CD4-positive, alpha-beta T cell (primary cell): ENCODE data around the gene APLN. TPM values are rescaled to one million over a fixed set of nuclear protein-coding genes. Genes with fewer than 3 reads are reported as not detected.

Experiments
- ATAC-seq: fragments of 200-7000 bp; cut with Tn5 transposase; one replicate; pipeline ENCODE4 v1.10.0; 2022; ENCODE audit warnings: mild to moderate bottlenecking; ENCODE audit not compliant: poor library complexity
- CTCF ChIA-PET: fragments of 350-600 bp; sonication (Branson Sonifier 250); formaldehyde crosslinking; loops from one replicate; lab custom pipeline; 2021; ENCODE audit warnings: antibody characterized with exemption, inconsistent platforms; lab: Charles Lee
- POLR2A ChIA-PET: fragments of 350-600 bp; sonication (Branson Sonifier 250); formaldehyde crosslinking; loops from one replicate; lab custom pipeline; 2021; ENCODE audit warnings: antibody characterized with exemption, inconsistent platforms; lab: Charles Lee
- DNase-seq, 14 experiments: peaks; one replicate each; pipeline ENCODE4 v3.0.0-alpha.2; 2013 to 2020; ENCODE audit warnings: mixed read lengths in 2 of 14
- H3K27ac ChIP-seq, 2 donors: one replicate each; pipeline versions ENCODE4 v1.5.1 to v1.7.0; 2013; ENCODE audit warnings: low read length in 2 of 2, low read depth in 1 of 2, mild to moderate bottlenecking in 1 of 2
- H3K27me3 ChIP-seq, 2 experiments: 1 replicate in 1 of 2; 2 replicates in 1 of 2; pipeline versions ENCODE4 v1.6.1 to v1.7.0; 2013; ENCODE audit warnings: low read length in 2 of 2, control low read depth in 1 of 2, mild to moderate bottlenecking in 1 of 2, moderate library complexity in 1 of 2; ENCODE audit not compliant: insufficient read depth in 2 of 2, control insufficient read depth in 1 of 2
- H3K36me3 ChIP-seq: one replicate; pipeline ENCODE4 v1.6.1; 2013; ENCODE audit warnings: low read length, control low read depth; ENCODE audit not compliant: insufficient read depth
- H3K4me1 ChIP-seq: one replicate; pipeline ENCODE4 v1.6.1; 2013; ENCODE audit warnings: low read length, control low read depth; ENCODE audit not compliant: insufficient read depth
- H3K4me3 ChIP-seq: one replicate; pipeline ENCODE4 v1.5.1; 2013; ENCODE audit warnings: mild to moderate bottlenecking, low read length, moderate library complexity
- H3K9me3 ChIP-seq, 2 experiments: 1 replicate in 1 of 2; 2 replicates in 1 of 2; pipeline versions ENCODE4 v1.6.1 to v1.7.0; 2013; ENCODE audit warnings: low read length in 2 of 2, mild to moderate bottlenecking in 2 of 2, control low read depth in 1 of 2, moderate library complexity in 1 of 2; ENCODE audit not compliant: control insufficient read depth in 1 of 2, insufficient read depth in 1 of 2
- H3K27ac Mint-ChIP-seq: one replicate; pipeline ENCODE4 v1.8.0; 2020; ENCODE audit warnings: mixed read lengths
- H3K27me3 Mint-ChIP-seq: one replicate; pipeline ENCODE4 v1.8.0; 2021; ENCODE audit warnings: mixed read lengths
- H3K36me3 Mint-ChIP-seq: one replicate; pipeline ENCODE4 v1.8.0; 2021; ENCODE audit warnings: low read depth, mixed read lengths
- H3K4me1 Mint-ChIP-seq: one replicate; pipeline ENCODE4 v1.8.0; 2021; ENCODE audit warnings: low read depth, mixed read lengths
- H3K4me3 Mint-ChIP-seq: one replicate; pipeline ENCODE4 v1.8.0; 2020; ENCODE audit warnings: mild to moderate bottlenecking, mixed read lengths
- H3K9me3 Mint-ChIP-seq: one replicate; pipeline ENCODE4 v1.8.0; 2020; ENCODE audit warnings: mixed read lengths
- CTCF ChIP-seq: fragments of 200-600 bp; IDR thresholded peaks from one replicate; pipeline ENCODE4 v1.8.0; 2022; ENCODE audit warnings: antibody characterized with exemption, mild to moderate bottlenecking
- intact Hi-C, 2 experiments: fragments of 100-400 bp; cut with DNase I in 1 of 2; cut with micrococcal nuclease in 1 of 2; formaldehyde crosslinking; loops; one replicate each; pipeline versions ENCODE4 v1.15.1 to v1.9.0; 2023 to 2025; cut with DNase I, micrococcal nuclease
- total RNA-seq, 174 experiments: library from RNA in 2 of 174; stranded (reverse) in 2 of 174; gene quantifications; one replicate each; pipeline ENCODE4 v1.2.3 and lab custom pipeline; 2021 to 2026

The APLN gene
- total RNA-seq, 2 experiments from 2014 or later, result not detected

- Histone ChIP-seq H3K4me1 (peaks cover under 1% of the 10 kb centered on the region), H3K4me3 (no peak overlapping the region), H3K36me3 (no peaks in the 10 kb centered on the region), H3K27ac (no peak overlapping the region), H3K27me3 (peaks cover 0 to 12% of the 10 kb centered on the region in 2 experiments), H3K9me3 (no peaks in the 10 kb centered on the region)
- no peak for ATAC-seq
- DNase-seq, result no peak
- no peaks in the 10 kb centered on the region for H3K9me3 Mint-ChIP-seq
- TF ChIP-seq CTCF, result no peak
- POLR2A ChIA-PET, result no interaction called here
- CTCF ChIA-PET, result no interaction called here
- H3K27ac Mint-ChIP-seq, result no peak overlapping the region
- H3K36me3 Mint-ChIP-seq, result no peaks in the 10 kb centered on the region
- intact Hi-C loops, result no loop called here
- peaks cover 8% of the 10 kb centered on the region for H3K27me3 Mint-ChIP-seq
- H3K4me1 Mint-ChIP-seq, result no peaks in the 10 kb centered on the region
- H3K4me3 Mint-ChIP-seq, result no peak overlapping the region
Observed at GRCh38 chrX:129648514-129649267, 6.1 kb downstream of the APLN start.

GRCh38 chrX:129647418-129648410 lies 7.0 kb downstream of the APLN start:
- Histone ChIP-seq H3K4me3 (no peak overlapping the region), H3K9me3 (no peaks in the 10 kb centered on the region), H3K27me3 (peaks cover 0 to 3% of the 10 kb centered on the region in 2 experiments), H3K4me1 (no peaks in the 10 kb centered on the region), H3K27ac (no peak overlapping the region), H3K36me3 (no peaks in the 10 kb centered on the region)
- DNase-seq (no peak), ATAC-seq (no peak)
- ChIA-PET POLR2A (no interaction called here), CTCF (no interaction called here)
- H3K27me3 Mint-ChIP-seq, result no peaks in the 10 kb centered on the region
- H3K36me3 Mint-ChIP-seq, result no peaks in the 10 kb centered on the region
- no peaks in the 10 kb centered on the region for H3K9me3 Mint-ChIP-seq
- no peak overlapping the region for H3K27ac Mint-ChIP-seq
- H3K4me3 Mint-ChIP-seq, result no peak overlapping the region
- no peak for TF ChIP-seq CTCF
- H3K4me1 Mint-ChIP-seq, result no peaks in the 10 kb centered on the region
- intact Hi-C loops, result no loop called here

GRCh38 chrX:129646566-129647417 lies 8.0 kb downstream of the APLN start:
- H3K4me1 ChIP-seq, result no peaks in the 10 kb centered on the region
- H3K36me3 ChIP-seq, result no peaks in the 10 kb centered on the region
- no peaks in the 10 kb centered on the region for H3K36me3 Mint-ChIP-seq
- no peaks in the 10 kb centered on the region for H3K27me3 Mint-ChIP-seq
- ChIA-PET CTCF (no interaction called here), POLR2A (no interaction called here)
- no peak overlapping the region for H3K4me3 Mint-ChIP-seq
- H3K27me3 ChIP-seq, result peaks cover 0 to 3% of the 10 kb centered on the region in 2 experiments
- no peak overlapping the region for H3K27ac Mint-ChIP-seq
- no peaks in the 10 kb centered on the region for H3K9me3 Mint-ChIP-seq
- no peak overlapping the region for H3K4me3 ChIP-seq
- no peak overlapping the region for H3K27ac ChIP-seq
- ATAC-seq (no peak), DNase-seq (no peak)
- TF ChIP-seq CTCF, result no peak
- intact Hi-C loops, result no loop called here
- no peaks in the 10 kb centered on the region for H3K9me3 ChIP-seq
- H3K4me1 Mint-ChIP-seq, result no peaks in the 10 kb centered on the region
